SK-N-MC (cell line): Measurements from ENCODE around the gene NUDT19.

ENCODE experiments used
- DNase-seq: peaks from one replicate; pipeline ENCODE4 v3.0.0-alpha.2; 2011; ENCODE audit warnings: low read depth, low spot score
- H3K27ac ChIP-seq: fragments of 200-600 bp; sonication (generic); 2 replicates; pipeline ENCODE4 v1.5.1; 2016; ENCODE audit warnings: mixed run types
- H3K36me3 ChIP-seq: fragments of 200-600 bp; sonication (generic); 2 replicates; pipeline ENCODE4 v1.6.1; 2017; ENCODE audit warnings: antibody characterized with exemption, low read length, mixed read lengths; ENCODE audit not compliant: insufficient read depth
- H3K4me3 ChIP-seq: fragments of 200-600 bp; sonication (generic); 2 replicates; pipeline ENCODE4 v1.5.1; 2016
- H3K9ac ChIP-seq: fragments of 200-600 bp; sonication (generic); 2 replicates; pipeline ENCODE4 v1.8.0; 2017; ENCODE audit warnings: mixed run types, mixed read lengths; ENCODE audit not compliant: insufficient read length
- H3K9me3 ChIP-seq: fragments of 200-600 bp; sonication (generic); 2 replicates; pipeline ENCODE4 v1.6.1; 2017; ENCODE audit warnings: low read depth, mild to moderate bottlenecking, antibody characterized with exemption, low read length, moderate library complexity, mixed read lengths
- EZH2 ChIP-seq: fragments of 200-600 bp; sonication (generic); IDR thresholded peaks from one replicate; pipeline ENCODE4 v1.6.1; 2017; ENCODE audit warnings: antibody characterized with exemption
- FOXP2 ChIP-seq: optimal IDR thresholded peaks from 2 replicates; pipeline ENCODE3; 2011; ENCODE audit warnings: mild to moderate bottlenecking, moderate library complexity; ENCODE audit not compliant: insufficient read depth; ENCODE audit errors: extremely low read length, control extremely low read depth
- POLR2AphosphoS5 ChIP-seq: IDR thresholded peaks from 2 replicates; pipeline ENCODE4 v1.6.1; 2012; ENCODE audit warnings: mild to moderate bottlenecking, low read depth, low read length, borderline replicate concordance

The NUDT19 gene

GRCh38 chr19:32748948-32749347 lies 57.3 kb downstream of the NUDT19 start:
- Histone ChIP-seq H3K4me3 (no peak overlapping the region), H3K36me3 (no peaks in the 10 kb centered on the region), H3K27ac (no peak overlapping the region), H3K9me3 (no peaks in the 10 kb centered on the region), H3K9ac (no peak overlapping the region)
- TF ChIP-seq EZH2 (no peak), FOXP2 (no peak), POLR2AphosphoS5 (no peak)
- DNase-seq: no peak

GRCh38 chr19:32749361-32749760 lies 57.7 kb downstream of the NUDT19 start:
- no peak overlapping the region for H3K27ac ChIP-seq
- TF ChIP-seq FOXP2 (no peak), EZH2 (no peak)
- no peak overlapping the region for H3K9ac ChIP-seq
- no peak for DNase-seq
- no peak overlapping the region for H3K4me3 ChIP-seq
- no peaks in the 10 kb centered on the region for H3K9me3 ChIP-seq
- H3K36me3 ChIP-seq: no peaks in the 10 kb centered on the region

DNA sequence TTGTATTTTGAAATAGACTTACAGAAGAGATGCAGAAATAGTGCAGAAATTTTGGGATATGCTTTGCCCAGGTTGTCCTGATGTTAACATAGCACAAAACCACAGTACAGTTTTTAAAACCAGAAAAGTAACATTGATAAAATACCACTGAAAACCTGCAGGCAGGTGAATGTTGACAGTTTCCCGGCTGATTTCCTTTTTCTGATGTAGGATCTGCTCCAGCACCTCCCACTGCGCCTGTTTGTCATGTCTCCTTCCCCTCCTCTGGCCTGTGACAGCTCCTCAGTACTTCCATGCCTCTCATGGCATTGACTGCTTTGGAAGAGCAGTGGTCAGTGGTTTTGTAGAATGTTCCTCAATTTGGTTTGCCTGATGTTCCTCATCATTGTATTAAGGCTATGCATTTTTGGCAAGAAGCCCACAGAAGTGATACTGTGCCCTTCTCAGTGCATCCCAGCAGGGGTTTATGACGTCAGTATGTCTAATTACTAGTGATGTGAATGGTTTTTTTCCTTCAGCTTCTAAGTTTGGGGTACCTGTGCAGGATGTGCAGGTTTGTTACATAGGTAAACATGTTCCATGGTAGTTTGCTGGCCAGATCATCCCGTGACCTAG lies 58.9 kb downstream of the NUDT19 start:
- no peak for DNase-seq
- H3K27ac ChIP-seq: no peak overlapping the region
- no peaks in the 10 kb centered on the region for H3K36me3 ChIP-seq
- no peak overlapping the region for H3K4me3 ChIP-seq
- H3K9ac ChIP-seq: no peak overlapping the region
- H3K9me3 ChIP-seq: no peaks in the 10 kb centered on the region
- TF ChIP-seq EZH2 (no peak), FOXP2 (no peak), POLR2AphosphoS5 (no peak)

DNA sequence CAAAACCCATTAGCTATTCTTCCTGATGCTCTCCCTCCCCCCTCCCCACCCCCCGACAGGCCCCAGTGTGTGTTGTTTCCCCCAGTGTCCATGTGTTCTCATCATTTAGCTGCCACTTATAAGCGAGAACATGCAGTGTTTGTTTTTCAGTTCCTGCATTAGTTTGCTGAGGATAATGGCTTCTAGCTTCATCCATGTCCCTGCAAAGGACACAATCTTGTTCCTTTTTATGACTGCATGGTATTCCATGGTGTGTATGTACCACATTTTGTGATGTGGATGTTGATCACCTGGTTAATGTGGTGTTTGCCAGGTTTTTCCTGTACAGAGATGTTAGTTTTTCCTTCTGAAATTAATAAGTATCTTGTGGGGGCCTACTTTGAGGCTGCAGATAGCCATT lies 59.4 kb downstream of the NUDT19 start:
- Histone ChIP-seq H3K9me3 (no peaks in the 10 kb centered on the region), H3K36me3 (no peaks in the 10 kb centered on the region), H3K4me3 (no peak overlapping the region), H3K27ac (no peak overlapping the region), H3K9ac (no peak overlapping the region)
- TF ChIP-seq EZH2 (no peak), FOXP2 (no peak), POLR2AphosphoS5 (no peak)
- DNase-seq: no peak

DNA sequence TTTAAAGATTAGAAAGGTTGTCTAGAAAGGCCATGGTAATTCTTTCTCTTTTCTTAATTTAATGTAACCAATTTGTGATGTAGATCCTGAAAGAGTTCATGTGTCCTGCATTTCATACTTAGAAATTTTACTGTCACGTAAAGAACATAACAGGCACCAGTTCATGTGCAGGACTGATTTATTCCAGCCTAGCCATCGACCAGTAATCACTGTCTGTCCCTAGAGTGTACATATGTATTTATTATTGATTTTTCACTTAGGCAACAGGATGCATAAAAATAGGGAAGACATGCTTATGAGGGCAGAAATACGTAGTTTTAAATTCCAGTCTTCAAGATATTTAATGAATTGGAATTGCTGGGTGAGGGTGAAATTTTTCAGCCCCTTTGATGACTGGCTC lies 65.6 kb downstream of the NUDT19 start:
- TF ChIP-seq FOXP2 (no peak), POLR2AphosphoS5 (no peak), EZH2 (no peak)
- DNase-seq: no peak
- no peaks in the 10 kb centered on the region for H3K36me3 ChIP-seq
- no peaks in the 10 kb centered on the region for H3K9me3 ChIP-seq
- no peak overlapping the region for H3K9ac ChIP-seq
- H3K4me3 ChIP-seq: no peak overlapping the region
- H3K27ac ChIP-seq: no peak overlapping the region
